Endothelial cell of umbilical vein (primary cell): ENCODE data around the gene SECTM1.

ENCODE experiments used
- EZH2 ChIP-seq: IDR thresholded peaks from 2 replicates; pipeline ENCODE4 v1.6.1; 2012; ENCODE audit warnings: borderline replicate concordance, low read depth, mild to moderate bottlenecking, moderate library complexity, low read length, inconsistent platforms; ENCODE audit not compliant: severe bottlenecking
- MYC ChIP-seq: IDR thresholded peaks from one replicate; pipeline ENCODE4 v1.6.1; 2011; ENCODE audit warnings: mild to moderate bottlenecking, low read depth, low read length
- POLR2AphosphoS5 ChIP-seq: IDR thresholded peaks from 2 replicates; pipeline ENCODE4 v1.6.1; 2012; ENCODE audit warnings: low read depth, mild to moderate bottlenecking, control low read depth, low read length, moderate library complexity; ENCODE audit not compliant: insufficient read depth
- TF ChIP-seq, protein P1 (sequence below), 2 donors: IDR thresholded peaks; 1 replicate in 1 of 2; 2 replicates in 1 of 2; pipeline ENCODE4 v1.5.1; 2011; ENCODE audit warnings: low read length in 2 of 2, mild to moderate bottlenecking in 2 of 2, moderate library complexity in 2 of 2, control low read depth in 1 of 2, inconsistent platforms in 1 of 2, low read depth in 1 of 2; ENCODE audit not compliant: insufficient read depth in 1 of 2; ENCODE audit errors: extremely low read depth in 1 of 2

DNA sequence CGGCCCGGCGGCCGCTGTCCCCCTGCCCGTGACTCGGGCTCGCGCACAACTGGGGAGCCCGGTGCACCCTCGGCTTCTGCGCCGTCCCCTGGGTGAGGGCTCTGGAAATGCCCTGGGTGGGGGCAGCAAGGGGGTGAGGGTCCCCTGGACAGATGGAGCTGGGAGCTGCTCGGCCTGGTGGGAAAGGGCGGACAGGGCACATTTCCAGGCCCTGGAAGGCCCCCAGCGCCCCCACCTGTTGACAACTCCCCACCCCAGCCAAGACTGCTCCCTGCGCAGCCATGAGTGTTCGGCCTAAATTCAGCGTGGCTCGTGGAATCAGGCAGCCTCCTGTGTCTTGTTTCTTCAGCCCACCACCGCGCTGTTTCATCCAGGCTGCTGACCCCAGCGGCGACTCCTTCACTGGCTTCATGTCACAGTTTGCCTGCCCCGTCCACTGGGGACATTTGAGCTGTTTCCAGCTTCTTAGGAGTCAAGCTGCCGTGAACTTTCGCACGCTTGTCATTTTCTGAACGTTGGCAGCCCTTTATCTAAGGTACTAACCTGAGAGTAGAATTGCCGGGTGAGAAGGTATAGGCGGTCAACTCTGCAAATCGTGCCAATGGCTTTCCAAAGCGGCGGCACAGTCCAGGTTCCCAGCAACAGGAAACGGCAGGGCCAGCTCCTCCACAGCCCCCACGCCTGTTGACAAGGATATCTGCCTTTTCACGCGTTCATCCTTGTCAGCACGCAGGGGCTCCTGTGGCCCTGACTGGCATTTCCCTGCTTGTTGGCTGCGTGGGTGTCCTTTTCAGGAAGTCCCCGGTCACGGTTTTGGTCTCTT, 38.9 kb upstream of the SECTM1 start:
- TF ChIP-seq, protein P1, sequence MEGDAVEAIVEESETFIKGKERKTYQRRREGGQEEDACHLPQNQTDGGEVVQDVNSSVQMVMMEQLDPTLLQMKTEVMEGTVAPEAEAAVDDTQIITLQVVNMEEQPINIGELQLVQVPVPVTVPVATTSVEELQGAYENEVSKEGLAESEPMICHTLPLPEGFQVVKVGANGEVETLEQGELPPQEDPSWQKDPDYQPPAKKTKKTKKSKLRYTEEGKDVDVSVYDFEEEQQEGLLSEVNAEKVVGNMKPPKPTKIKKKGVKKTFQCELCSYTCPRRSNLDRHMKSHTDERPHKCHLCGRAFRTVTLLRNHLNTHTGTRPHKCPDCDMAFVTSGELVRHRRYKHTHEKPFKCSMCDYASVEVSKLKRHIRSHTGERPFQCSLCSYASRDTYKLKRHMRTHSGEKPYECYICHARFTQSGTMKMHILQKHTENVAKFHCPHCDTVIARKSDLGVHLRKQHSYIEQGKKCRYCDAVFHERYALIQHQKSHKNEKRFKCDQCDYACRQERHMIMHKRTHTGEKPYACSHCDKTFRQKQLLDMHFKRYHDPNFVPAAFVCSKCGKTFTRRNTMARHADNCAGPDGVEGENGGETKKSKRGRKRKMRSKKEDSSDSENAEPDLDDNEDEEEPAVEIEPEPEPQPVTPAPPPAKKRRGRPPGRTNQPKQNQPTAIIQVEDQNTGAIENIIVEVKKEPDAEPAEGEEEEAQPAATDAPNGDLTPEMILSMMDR (IDR thresholded peaks at IDR 0.05; ENCODE audit: extremely low read depth in 1 of 2, insufficient read depth in 1 of 2, low read depth in 1 of 2, low read length in 2 of 2), result no peak
- TF ChIP-seq POLR2AphosphoS5 (no peak), EZH2 (peak; percentile 32), MYC (no peak)
